CD14-positive monocyte (primary cell): ENCODE results near the gene SLC24A3. TPM values are rescaled to one million over a fixed set of nuclear protein-coding genes. Genes with fewer than 3 reads are reported as not detected.
A peak's percentile ranks its signal among the peaks of the same experiment; 100 is the strongest.

Source experiments
- DNase-seq, 3 donors: peaks; one replicate each; pipeline ENCODE4 v3.0.0-alpha.2; 2011 to 2022
- H2AFZ ChIP-seq: 2 replicates; pipeline ENCODE4 v1.6.0; 2012; ENCODE audit warnings: mild to moderate bottlenecking, low read depth, low read length, inconsistent platforms; ENCODE audit not compliant: insufficient read depth, poor library complexity, severe bottlenecking
- H3K27ac ChIP-seq, 2 donors: 1 replicate in 1 of 2; 2 replicates in 1 of 2; pipeline ENCODE4 v1.5.1; 2012 to 2013; ENCODE audit warnings: low read length in 2 of 2, control low read depth in 1 of 2, inconsistent platforms in 1 of 2, low read depth in 1 of 2, mild to moderate bottlenecking in 1 of 2
- H3K27me3 ChIP-seq, 2 donors: one replicate each; pipeline versions ENCODE4 v1.6.0 to v1.6.1; 2011 to 2013; ENCODE audit warnings: low read length in 2 of 2; ENCODE audit not compliant: control insufficient read depth in 2 of 2, insufficient read depth in 2 of 2
- H3K36me3 ChIP-seq, 2 donors: replicated peaks in 1 of 2; 1 replicate in 1 of 2; 2 replicates in 1 of 2; pipeline versions ENCODE4 v1.5.1 to v1.6.1; 2012 to 2013; ENCODE audit warnings: low read length in 2 of 2, control low read depth in 1 of 2, inconsistent platforms in 1 of 2, mild to moderate bottlenecking in 1 of 2; ENCODE audit not compliant: insufficient read depth in 2 of 2, control insufficient read depth in 1 of 2
- H3K4me1 ChIP-seq, 2 donors: 1 replicate in 1 of 2; 2 replicates in 1 of 2; pipeline versions ENCODE4 v1.5.1 to v1.6.1; 2012 to 2013; ENCODE audit warnings: low read length in 2 of 2, control low read depth in 1 of 2, inconsistent platforms in 1 of 2, mild to moderate bottlenecking in 1 of 2, moderate library complexity in 1 of 2; ENCODE audit not compliant: insufficient read depth in 2 of 2, control insufficient read depth in 1 of 2
- H3K4me2 ChIP-seq: replicated peaks from 2 replicates; pipeline ENCODE3; 2012; ENCODE audit warnings: low read length, moderate library complexity, mild to moderate bottlenecking; ENCODE audit not compliant: poor library complexity, severe bottlenecking; ENCODE audit errors: extremely low read depth
- H3K4me3 ChIP-seq, 3 experiments: fragments of 200-600 bp in 1 of 3; sonication (generic) in 1 of 3; replicated peaks in 1 of 3; 1 replicate in 2 of 3; 2 replicates in 1 of 3; pipeline ENCODE4 v1.5.1; 2011 to 2013; ENCODE audit warnings: low read length in 3 of 3, mild to moderate bottlenecking in 3 of 3, control low read depth in 2 of 3, low read depth in 2 of 3, inconsistent platforms in 1 of 3, moderate library complexity in 1 of 3
- H3K79me2 ChIP-seq: 2 replicates; pipeline ENCODE4 v1.6.0; 2012; ENCODE audit warnings: mild to moderate bottlenecking, control low read depth, inconsistent platforms, low read length, moderate library complexity; ENCODE audit not compliant: insufficient read depth
- H3K9ac ChIP-seq: 2 replicates; pipeline ENCODE4 v1.6.0; 2017; ENCODE audit warnings: low read length, mild to moderate bottlenecking; ENCODE audit not compliant: insufficient read depth, poor library complexity, severe bottlenecking
- H3K9me3 ChIP-seq, 2 donors: replicated peaks in 1 of 2; 1 replicate in 1 of 2; 2 replicates in 1 of 2; pipeline versions ENCODE4 v1.5.1 to v1.6.1; 2012 to 2013; ENCODE audit warnings: low read length in 2 of 2, control low read depth in 1 of 2; ENCODE audit not compliant: control insufficient read depth in 1 of 2, insufficient read depth in 1 of 2
- H4K20me1 ChIP-seq: 2 replicates; pipeline ENCODE4 v1.6.0; 2012; ENCODE audit warnings: mild to moderate bottlenecking, low read length, control low read depth, moderate library complexity; ENCODE audit not compliant: insufficient read depth
- H3K27ac Mint-ChIP-seq, 7 donors: one replicate each; pipeline ENCODE4 v1.8.0; 2020; ENCODE audit warnings: mild to moderate bottlenecking in 7 of 7, mixed read lengths in 7 of 7, moderate library complexity in 6 of 7, inconsistent platforms in 2 of 7
- H3K27me3 Mint-ChIP-seq, 3 donors: one replicate each; pipeline ENCODE4 v1.8.0; 2021 to 2022; ENCODE audit warnings: low read depth in 3 of 3, mild to moderate bottlenecking in 3 of 3, mixed read lengths in 3 of 3, moderate library complexity in 3 of 3, inconsistent platforms in 1 of 3
- H3K36me3 Mint-ChIP-seq, 2 donors: one replicate each; pipeline ENCODE4 v1.8.0; 2020; ENCODE audit warnings: mixed read lengths in 2 of 2, inconsistent platforms in 1 of 2, mild to moderate bottlenecking in 1 of 2
- H3K4me1 Mint-ChIP-seq: one replicate; pipeline ENCODE4 v1.8.0; 2020; ENCODE audit warnings: mild to moderate bottlenecking, mixed read lengths
- H3K4me3 Mint-ChIP-seq, 2 donors: one replicate each; pipeline ENCODE4 v1.8.0; 2020; ENCODE audit warnings: mild to moderate bottlenecking in 2 of 2, mixed read lengths in 2 of 2, moderate library complexity in 1 of 2
- H3K9me3 Mint-ChIP-seq, 7 donors: one replicate each; pipeline ENCODE4 v1.8.0; 2020 to 2022; ENCODE audit warnings: mixed read lengths in 7 of 7, mild to moderate bottlenecking in 6 of 7, moderate library complexity in 6 of 7, inconsistent platforms in 2 of 7
- WGBS: methylation state at CpG from one replicate; pipeline ENCODE4 v1.1.5; 2013; ENCODE audit warnings: missing lambda C conversion rate; ENCODE audit not compliant: insufficient coverage; 5-methylcytosine and 5-hydroxymethylcytosine counted together
- intact Hi-C, 2 donors: fragments of 100-400 bp; cut with micrococcal nuclease; formaldehyde crosslinking; loops; one replicate each; pipeline versions ENCODE4 v1.15.0 to v1.15.1; 2023
- polyA plus RNA-seq, 3 donors: library from polyadenylated mRNA; depleted of rRNA in 1 of 3; unstranded in 2 of 3; stranded (reverse) in 1 of 3; fragments of 300-500 nt in 2 of 3; fragments of >200 nt in 1 of 3; fragmentation: Illumina TruSeq in 2 of 3; gene quantifications; 1 replicate in 2 of 3; 2 replicates in 1 of 3; pipeline ENCODE4 v1.2.3, GENCODE V29; 2012 to 2021
- TF ChIP-seq, protein P1 (sequence below): fragments of 200-600 bp; IDR thresholded peaks from one replicate; pipeline ENCODE4 v1.8.0; 2022; ENCODE audit warnings: antibody characterized with exemption, mild to moderate bottlenecking

Gene SLC24A3
- polyA plus RNA-seq, 3 donors: 0.04 to 0.08 TPM; not detected in 1

DNA sequence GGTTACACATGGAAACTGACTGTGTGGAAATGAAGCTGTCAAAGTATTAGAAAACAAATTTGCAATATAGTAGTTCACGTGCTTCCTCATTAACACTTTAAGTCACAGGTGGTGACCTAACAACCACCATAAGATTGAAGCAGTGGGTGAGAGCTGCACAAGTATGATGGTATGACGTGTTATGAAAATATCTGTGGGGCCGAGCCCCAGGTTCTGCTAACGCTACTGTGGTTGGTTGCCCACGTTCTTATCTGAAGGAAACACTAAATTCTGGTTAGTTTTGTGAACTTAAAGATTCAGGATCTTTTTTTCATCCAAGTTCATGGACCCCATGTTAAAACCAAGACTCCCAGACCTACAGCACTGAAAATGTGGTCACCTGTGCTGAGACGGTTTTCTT lies 302.6 kb downstream of the SLC24A3 start:
- WGBS: 47% methylated on average over 3 of the region's 6 CpGs
- intact Hi-C loops: no loop called here
- no peaks in the 10 kb centered on the region for H3K36me3 ChIP-seq
- H3K27me3 Mint-ChIP-seq: peaks cover 0 to 2% (median 0%) of the 10 kb centered on the region in 3 donors
- no peaks in the 10 kb centered on the region for H3K36me3 Mint-ChIP-seq
- H3K9me3 Mint-ChIP-seq: peaks cover 0 to 2% (median 0%) of the 10 kb centered on the region in 7 donors
- no peak overlapping the region for H3K4me2 ChIP-seq
- H3K4me1 Mint-ChIP-seq: no peaks in the 10 kb centered on the region
- no peak overlapping the region for H3K4me3 Mint-ChIP-seq
- no peak overlapping the region for H3K4me3 ChIP-seq
- no peak overlapping the region for H3K27ac ChIP-seq
- no peaks in the 10 kb centered on the region for H3K4me1 ChIP-seq
- H2AFZ ChIP-seq: no peak overlapping the region
- H3K27me3 ChIP-seq: no peaks in the 10 kb centered on the region
- peak overlapping the region in 1 of 7 donors; percentile 63 for H3K27ac Mint-ChIP-seq
- no peak overlapping the region for H3K9ac ChIP-seq
- no peaks in the 10 kb centered on the region for H4K20me1 ChIP-seq
- no peaks in the 10 kb centered on the region for H3K79me2 ChIP-seq
- TF ChIP-seq, protein P1, sequence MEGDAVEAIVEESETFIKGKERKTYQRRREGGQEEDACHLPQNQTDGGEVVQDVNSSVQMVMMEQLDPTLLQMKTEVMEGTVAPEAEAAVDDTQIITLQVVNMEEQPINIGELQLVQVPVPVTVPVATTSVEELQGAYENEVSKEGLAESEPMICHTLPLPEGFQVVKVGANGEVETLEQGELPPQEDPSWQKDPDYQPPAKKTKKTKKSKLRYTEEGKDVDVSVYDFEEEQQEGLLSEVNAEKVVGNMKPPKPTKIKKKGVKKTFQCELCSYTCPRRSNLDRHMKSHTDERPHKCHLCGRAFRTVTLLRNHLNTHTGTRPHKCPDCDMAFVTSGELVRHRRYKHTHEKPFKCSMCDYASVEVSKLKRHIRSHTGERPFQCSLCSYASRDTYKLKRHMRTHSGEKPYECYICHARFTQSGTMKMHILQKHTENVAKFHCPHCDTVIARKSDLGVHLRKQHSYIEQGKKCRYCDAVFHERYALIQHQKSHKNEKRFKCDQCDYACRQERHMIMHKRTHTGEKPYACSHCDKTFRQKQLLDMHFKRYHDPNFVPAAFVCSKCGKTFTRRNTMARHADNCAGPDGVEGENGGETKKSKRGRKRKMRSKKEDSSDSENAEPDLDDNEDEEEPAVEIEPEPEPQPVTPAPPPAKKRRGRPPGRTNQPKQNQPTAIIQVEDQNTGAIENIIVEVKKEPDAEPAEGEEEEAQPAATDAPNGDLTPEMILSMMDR: no peak
- no peak for DNase-seq
- no peaks in the 10 kb centered on the region for H3K9me3 ChIP-seq

GRCh38 chr20:19519466-19519865 lies 307.0 kb downstream of the SLC24A3 start:
- no peak overlapping the region for H3K4me3 Mint-ChIP-seq
- H3K27ac Mint-ChIP-seq: no peak overlapping the region
- WGBS: no CpG with 5 or more reads among the region's 1 CpG

More at GRCh38 chr20:19519466-19519865, 307.0 kb downstream of the SLC24A3 start:
- no peak overlapping the region for H2AFZ ChIP-seq
- intact Hi-C loops: no loop called here
- H3K4me1 ChIP-seq: peaks cover 3 to 10% of the 10 kb centered on the region in 2 donors
- H3K4me2 ChIP-seq: no peak overlapping the region
- no peak overlapping the region for H3K9ac ChIP-seq
- Mint-ChIP-seq H3K27me3 (peaks cover 0 to 3% (median 0%) of the 10 kb centered on the region in 3 donors), H3K9me3 (peaks cover 0 to 2% (median 0%) of the 10 kb centered on the region in 7 donors), H3K4me1 (peaks cover 15% of the 10 kb centered on the region), H3K36me3 (no peaks in the 10 kb centered on the region)
- TF ChIP-seq, protein P1: no peak
- no peaks in the 10 kb centered on the region for H3K27me3 ChIP-seq
- no peak overlapping the region for H3K27ac ChIP-seq
- no peak overlapping the region for H3K4me3 ChIP-seq
- no peaks in the 10 kb centered on the region for H3K79me2 ChIP-seq
- no peaks in the 10 kb centered on the region for H4K20me1 ChIP-seq
- H3K36me3 ChIP-seq: no peaks in the 10 kb centered on the region
- no peak for DNase-seq
- no peaks in the 10 kb centered on the region for H3K9me3 ChIP-seq
